ENCODE data around the gene MBNL1.

DNA sequence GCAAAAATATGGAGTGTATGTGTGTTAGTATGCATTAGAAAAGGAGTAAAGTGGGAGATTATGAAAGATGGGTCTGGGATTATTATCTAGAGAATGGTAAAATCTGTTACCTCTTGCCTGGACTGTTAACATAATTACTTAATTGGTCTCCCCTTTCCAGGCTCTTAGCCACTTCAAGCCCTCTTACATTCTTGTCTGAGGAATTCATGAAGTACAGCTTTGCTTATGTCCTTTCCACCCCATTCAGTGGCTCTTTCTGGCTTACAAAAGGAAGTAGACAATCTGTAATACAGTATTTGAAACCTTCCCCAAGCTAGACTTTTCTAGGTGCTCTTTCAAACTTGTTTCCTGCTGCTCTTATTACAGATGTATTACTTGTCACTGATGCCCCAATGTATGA, 129.8 kb downstream of the MBNL1 start:
- TF ChIP-seq, protein P1, sequence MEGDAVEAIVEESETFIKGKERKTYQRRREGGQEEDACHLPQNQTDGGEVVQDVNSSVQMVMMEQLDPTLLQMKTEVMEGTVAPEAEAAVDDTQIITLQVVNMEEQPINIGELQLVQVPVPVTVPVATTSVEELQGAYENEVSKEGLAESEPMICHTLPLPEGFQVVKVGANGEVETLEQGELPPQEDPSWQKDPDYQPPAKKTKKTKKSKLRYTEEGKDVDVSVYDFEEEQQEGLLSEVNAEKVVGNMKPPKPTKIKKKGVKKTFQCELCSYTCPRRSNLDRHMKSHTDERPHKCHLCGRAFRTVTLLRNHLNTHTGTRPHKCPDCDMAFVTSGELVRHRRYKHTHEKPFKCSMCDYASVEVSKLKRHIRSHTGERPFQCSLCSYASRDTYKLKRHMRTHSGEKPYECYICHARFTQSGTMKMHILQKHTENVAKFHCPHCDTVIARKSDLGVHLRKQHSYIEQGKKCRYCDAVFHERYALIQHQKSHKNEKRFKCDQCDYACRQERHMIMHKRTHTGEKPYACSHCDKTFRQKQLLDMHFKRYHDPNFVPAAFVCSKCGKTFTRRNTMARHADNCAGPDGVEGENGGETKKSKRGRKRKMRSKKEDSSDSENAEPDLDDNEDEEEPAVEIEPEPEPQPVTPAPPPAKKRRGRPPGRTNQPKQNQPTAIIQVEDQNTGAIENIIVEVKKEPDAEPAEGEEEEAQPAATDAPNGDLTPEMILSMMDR (IDR thresholded peaks at IDR 0.05; ENCODE audit: low read depth, low read length, missing input control) = no peak
- TF ChIP-seq MAX (IDR thresholded peaks at IDR 0.05) (no peak), NR2F2 (IDR thresholded peaks at IDR 0.05) (no peak), RAD21 (IDR thresholded peaks at IDR 0.05) (no peak), HNF4A (conservative IDR thresholded peaks at IDR 0.05) (no peak)

Data from liver (tissue), 3 donors.